Body of pancreas (tissue), 4 donors: ENCODE data around the gene PTPRA. TPM values are rescaled to one million over a fixed set of nuclear protein-coding genes. Genes with fewer than 3 reads are reported as not detected.

Experiments
- ATAC-seq: fragments of 150-250 bp; one replicate; pipeline ENCODE4 v1.9.1; 2016
- DNase-seq, 4 donors: peaks; one replicate each; pipeline ENCODE4 v3.0.0-alpha.2; 2019
- H3K27ac ChIP-seq, 4 donors: fragments of 200-600 bp; sonication (generic); 1 replicate in 3 of 4; 2 replicates in 1 of 4; pipeline versions ENCODE4 v1.5.1 to v1.6.1; 2016 to 2019; ENCODE audit warnings: mild to moderate bottlenecking in 1 of 4, mixed read lengths in 1 of 4, moderate library complexity in 1 of 4
- H3K27me3 ChIP-seq, 2 donors: fragments of 200-600 bp; sonication (generic); one replicate each; pipeline ENCODE4 v1.6.0; 2016; ENCODE audit warnings: mild to moderate bottlenecking in 1 of 2
- H3K36me3 ChIP-seq, 2 donors: fragments of 200-600 bp; sonication (generic); replicated peaks in 1 of 2; 2 replicates each; pipeline ENCODE4 v1.5.1; 2016; ENCODE audit warnings: low read depth in 2 of 2; ENCODE audit not compliant: insufficient read depth in 1 of 2
- H3K4me1 ChIP-seq: fragments of 200-600 bp; sonication (generic); one replicate; pipeline ENCODE4 v1.6.0; 2016
- H3K4me3 ChIP-seq, 2 donors: fragments of 200-600 bp; sonication (generic); 1 replicate in 1 of 2; 2 replicates in 1 of 2; pipeline ENCODE4 v1.5.1; 2016 to 2019
- H3K9me3 ChIP-seq, 3 donors: fragments of 200-600 bp; sonication (generic); 1 replicate in 2 of 3; 2 replicates in 1 of 3; pipeline ENCODE4 v1.5.1; 2016
- CTCF ChIP-seq, 7 experiments: fragments of 450-650 bp in 4 of 7; fragments of 200-600 bp in 3 of 7; sonication (generic) in 3 of 7; IDR thresholded peaks; one replicate each; pipeline ENCODE4 v1.5.1; 2016 to 2019; ENCODE audit warnings: antibody characterized with exemption in 7 of 7
- POLR2A ChIP-seq, 3 donors: fragments of 450-650 bp; IDR thresholded peaks; one replicate each; pipeline ENCODE4 v1.6.1; 2016; ENCODE audit warnings: antibody characterized with exemption in 3 of 3, mild to moderate bottlenecking in 2 of 3
- WGBS, 2 donors: methylation state at CpG; one replicate each; pipeline ENCODE4 v1.1.5; 2017; 5-methylcytosine and 5-hydroxymethylcytosine counted together
- intact Hi-C: fragments of 100-400 bp; cut with DNase I; formaldehyde crosslinking; loops from one replicate; pipeline ENCODE4 v1.15.1; 2023
- total RNA-seq, 2 donors: library from RNA; depleted of rRNA; stranded (reverse); fragments of >200 nt; gene quantifications; one replicate each; pipeline ENCODE4 v1.1.0, GENCODE V29; 2016

PTPRA gene
- total RNA-seq, 2 donors from 2014 or later, result 22.3 to 24.1 TPM

DNA sequence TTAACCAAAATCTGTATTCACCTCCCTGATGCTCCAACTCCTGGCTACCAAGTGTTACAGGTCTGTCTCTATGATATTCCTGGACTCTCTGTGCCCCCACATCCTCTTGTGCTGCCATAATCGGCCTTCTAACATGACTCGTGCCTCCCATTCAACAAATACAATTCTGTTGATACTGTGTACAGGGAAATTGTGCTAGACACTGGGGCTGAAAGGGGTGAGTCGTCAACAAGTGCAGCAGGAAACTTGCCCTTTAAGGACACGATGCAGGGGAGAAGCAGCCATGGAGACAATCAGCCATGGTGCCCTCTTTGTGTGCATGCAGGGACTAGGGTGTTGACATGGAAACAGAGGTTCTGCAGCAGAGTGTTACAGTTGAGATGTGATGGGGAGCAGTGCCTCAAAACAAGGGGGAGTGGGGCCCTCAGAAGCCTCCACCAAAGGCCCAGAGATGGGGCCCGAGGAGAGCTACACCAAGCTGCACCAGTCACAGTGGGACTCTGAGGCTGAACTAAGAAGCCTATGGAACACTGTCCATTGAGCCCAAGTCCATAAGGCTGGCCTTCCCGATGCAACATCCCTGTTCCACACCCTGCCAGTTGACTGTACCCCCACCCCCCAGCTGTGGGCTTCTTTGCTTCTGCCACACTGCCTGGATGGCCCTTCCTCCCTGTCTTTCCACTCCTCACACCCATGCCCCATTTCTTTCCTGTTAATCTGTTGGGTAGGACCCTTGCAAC is 35.9 kb upstream of the PTPRA start:
- Histone ChIP-seq H3K9me3 (no peaks in the 10 kb centered on the region), H3K4me1 (peaks cover 21% of the 10 kb centered on the region), H3K27ac (no peak overlapping the region), H3K36me3 (no peaks in the 10 kb centered on the region), H3K27me3 (no peaks in the 10 kb centered on the region), H3K4me3 (no peak overlapping the region)
- TF ChIP-seq CTCF (IDR thresholded peaks at IDR 0.05), result no peak
- TF ChIP-seq POLR2A (IDR thresholded peaks at IDR 0.05), result no peak
- 84 to 86% methylated on average over 5 to 6 of the region's 6 CpGs for WGBS, 2 donors
- intact Hi-C loops, result loop anchor here (10.0 kb wide), 1 partner anchor 363 kb away; the partner anchor contains the start of gene SNRPB
- no peak for DNase-seq
- ATAC-seq, result no peak

GRCh38 chr20:2838170-2838797 is 35.0 kb upstream of the PTPRA start:
- intact Hi-C loops, result loop anchor here (10.0 kb wide), 1 partner anchor 363 kb away; the partner anchor contains the start of gene SNRPB
- DNase-seq (no peak), ATAC-seq (no peak)
- WGBS, 2 donors, result 95 to 98% methylated on average over 11 to 19 of the region's 19 CpGs
- Histone ChIP-seq H3K27me3 (no peaks in the 10 kb centered on the region), H3K36me3 (no peaks in the 10 kb centered on the region), H3K4me3 (no peak overlapping the region), H3K27ac (no peak overlapping the region), H3K9me3 (no peaks in the 10 kb centered on the region), H3K4me1 (peaks cover 21% of the 10 kb centered on the region)
- no peak for TF ChIP-seq POLR2A (IDR thresholded peaks at IDR 0.05)
- TF ChIP-seq CTCF (IDR thresholded peaks at IDR 0.05), result no peak

DNA sequence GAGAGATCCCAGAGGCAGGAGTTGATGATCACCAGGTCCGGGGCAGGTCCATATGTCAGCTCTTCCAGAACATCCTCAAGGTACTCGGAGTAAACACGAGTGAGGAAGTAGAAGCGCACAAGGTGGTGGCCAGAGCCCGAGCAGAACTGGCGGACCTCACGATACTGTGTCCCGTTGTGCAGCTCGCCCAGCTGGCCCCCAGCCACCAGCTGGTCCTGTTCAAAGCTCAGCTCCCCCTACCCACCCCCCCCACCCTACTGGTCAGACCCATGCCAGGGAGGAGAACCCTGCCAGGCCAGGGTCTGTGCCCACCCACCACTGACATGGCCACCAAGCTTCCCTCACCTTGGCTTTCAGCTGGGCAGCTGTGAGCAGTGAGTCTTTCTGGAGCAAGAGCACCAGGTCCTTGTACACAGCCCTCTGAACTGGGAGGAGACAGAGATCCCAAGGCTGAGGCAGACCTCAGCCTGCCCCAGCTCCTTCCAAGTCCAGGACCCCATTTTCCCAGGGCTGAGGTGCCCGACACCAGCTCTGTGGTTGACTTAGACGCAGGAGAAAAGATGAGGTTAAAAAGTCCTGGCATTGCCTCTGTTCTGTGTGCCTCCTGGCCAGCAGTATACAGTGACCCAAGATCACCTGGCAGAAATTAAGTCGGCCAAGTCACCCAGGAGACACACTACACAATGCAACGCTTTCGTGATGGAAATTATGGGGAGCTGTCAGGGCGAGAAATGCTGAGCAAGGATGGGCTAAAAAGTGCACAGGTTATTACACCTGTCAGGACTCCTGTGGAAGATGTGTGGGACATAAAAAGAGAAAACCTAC is 34.2 kb upstream of the PTPRA start:
- Histone ChIP-seq H3K27ac (no peak overlapping the region), H3K4me3 (no peak overlapping the region), H3K9me3 (no peaks in the 10 kb centered on the region), H3K27me3 (no peaks in the 10 kb centered on the region), H3K4me1 (peaks cover 21% of the 10 kb centered on the region), H3K36me3 (no peaks in the 10 kb centered on the region)
- TF ChIP-seq CTCF (IDR thresholded peaks at IDR 0.05) (no peak), POLR2A (IDR thresholded peaks at IDR 0.05) (no peak)
- WGBS, 2 donors, result 92 to 95% methylated on average over 9 to 15 of the region's 15 CpGs
- intact Hi-C loops, result loop anchor here (10.0 kb wide), 1 partner anchor 364 kb away; the partner anchor contains the start of gene SNRPB
- no peak for DNase-seq
- ATAC-seq, result no peak

- DNase-seq, result no peak
Measured at GRCh38 chr20:2839732-2840137, 33.5 kb upstream of the PTPRA start.

More at GRCh38 chr20:2839732-2840137, 33.5 kb upstream of the PTPRA start:
- 78 to 88% methylated on average over 16 to 17 of the region's 21 CpGs for WGBS, 2 donors
- intact Hi-C loops, result loop anchor here (10.0 kb wide), 1 partner anchor 365 kb away; the partner anchor contains the start of gene SNRPB
- Histone ChIP-seq H3K4me1 (peaks cover 21% of the 10 kb centered on the region), H3K4me3 (peak overlapping the region in 1 of 2 donors; percentile 97), H3K9me3 (no peaks in the 10 kb centered on the region), H3K27ac (peak overlapping the region in 2 of 4 donors; percentile 89 to 93), H3K36me3 (no peaks in the 10 kb centered on the region), H3K27me3 (no peaks in the 10 kb centered on the region)
- TF ChIP-seq POLR2A (IDR thresholded peaks at IDR 0.05) (no peak), CTCF (IDR thresholded peaks at IDR 0.05) (no peak)
- no peak for ATAC-seq
